GM19372 (cell line): ENCODE data around the gene PLCL2.
"Not testable (repeated sequence)": the region's sequence is repeated elsewhere in the genome, so short reads cannot be mapped to it uniquely, and the experiment has no call there.

Experiments
- ATAC-seq: cut with Tn5 transposase; IDR thresholded peaks from one replicate; pipeline ENCODE4 v1.9.1; 2021; ENCODE audit warnings: mild to moderate bottlenecking, low read depth, moderate library complexity; ENCODE audit not compliant: unreplicated experiment

The PLCL2 gene

DNA sequence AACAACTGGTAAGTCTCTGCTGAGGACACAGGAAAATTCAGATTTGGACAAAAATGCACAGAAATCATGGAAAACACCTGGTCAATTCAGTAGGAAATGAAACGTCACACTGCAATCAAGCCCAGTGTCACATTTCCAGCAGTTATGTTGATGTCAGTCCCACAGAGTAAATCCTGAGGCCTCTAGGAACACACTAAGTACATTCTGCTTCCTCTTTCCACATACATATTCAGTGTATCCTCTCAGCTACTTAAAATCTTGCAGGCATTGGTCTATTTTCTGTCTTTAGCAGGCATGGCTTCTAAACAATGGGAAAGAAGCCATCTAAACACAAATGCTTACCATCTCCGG is 207.8 kb downstream of the PLCL2 start:
- ATAC-seq: no peak

DNA sequence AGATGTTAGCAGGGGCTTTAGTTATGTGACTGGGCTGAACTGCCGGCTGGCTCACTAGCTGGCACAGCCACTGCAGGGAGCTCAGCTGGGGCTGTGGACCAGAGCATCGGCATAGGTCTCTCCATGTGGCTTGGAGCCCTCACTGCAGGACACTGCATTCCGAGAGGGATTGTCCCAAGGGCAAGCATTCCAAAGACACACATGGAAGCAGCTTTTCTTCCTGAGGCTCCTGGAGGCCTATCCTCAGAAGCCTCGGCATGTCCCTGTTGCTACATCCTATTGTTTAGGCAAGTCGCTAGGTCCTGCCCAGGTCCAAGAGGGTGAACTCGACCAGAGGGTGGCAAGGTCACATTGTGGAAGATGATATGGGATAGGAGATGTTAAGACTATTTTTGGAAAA is 209.8 kb downstream of the PLCL2 start:
- ATAC-seq: no peak

GRCh38 chr3:17103579-17103978 is 218.8 kb downstream of the PLCL2 start:
- no peak for ATAC-seq

- not testable (repeated sequence) for ATAC-seq
Measured at GRCh38 chr3:17106801-17107200, 222.0 kb downstream of the PLCL2 start.

DNA sequence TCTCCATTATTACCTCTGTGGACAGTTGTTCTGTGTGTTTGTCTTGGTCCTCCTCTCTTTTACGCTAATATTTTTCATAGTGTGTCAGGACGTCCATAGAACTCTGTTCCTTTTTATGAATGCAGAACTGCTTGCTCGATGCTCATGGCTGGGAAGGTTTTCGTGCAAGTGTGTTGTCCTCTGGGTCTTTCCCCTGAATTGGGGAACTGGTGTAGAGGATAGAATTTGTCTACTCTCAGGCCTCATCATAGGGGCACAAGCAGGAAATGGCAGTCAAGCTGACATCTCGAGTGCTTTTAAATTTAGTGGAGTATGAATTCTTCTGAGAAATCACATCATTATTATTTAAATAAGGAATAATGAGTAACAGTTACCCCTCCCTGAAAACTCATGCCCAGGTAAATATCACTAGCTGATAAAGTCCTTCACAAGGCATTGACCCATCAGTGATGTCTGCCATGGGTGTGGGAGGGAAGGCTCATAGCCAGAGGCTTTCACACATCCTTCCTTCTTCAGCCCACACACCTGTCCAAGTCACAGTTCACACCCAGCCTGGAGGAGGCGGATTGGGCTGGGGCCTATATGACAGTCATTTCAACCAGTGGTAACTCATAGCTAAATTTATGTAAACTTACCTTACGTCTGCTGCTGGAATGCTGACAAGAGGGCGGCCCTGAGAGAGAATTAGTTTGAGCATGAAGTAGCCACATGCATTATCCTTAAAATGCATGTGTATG is 226.1 kb downstream of the PLCL2 start:
- ATAC-seq: peak; percentile 54

DNA sequence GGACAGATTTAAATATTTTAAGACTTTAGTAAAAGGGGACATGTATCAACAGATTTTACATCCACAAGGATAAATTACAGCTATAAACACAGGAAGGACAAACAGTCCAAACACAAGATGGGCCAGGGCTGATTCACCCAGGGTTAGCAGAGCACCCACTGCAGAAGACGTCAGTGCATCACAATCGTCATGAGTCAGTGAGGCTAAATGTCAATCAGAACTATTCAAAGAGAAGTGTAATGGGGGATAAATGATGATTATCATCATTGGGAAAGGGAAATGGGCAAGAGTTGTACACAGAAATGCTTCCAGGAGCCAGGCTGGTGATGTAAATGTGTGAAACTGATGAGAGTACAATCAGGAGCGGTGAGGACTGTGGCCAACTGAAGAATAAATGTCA is 226.8 kb downstream of the PLCL2 start:
- ATAC-seq: no peak

- no peak for ATAC-seq
Measured at GRCh38 chr3:17115186-17115585, 230.4 kb downstream of the PLCL2 start.

DNA sequence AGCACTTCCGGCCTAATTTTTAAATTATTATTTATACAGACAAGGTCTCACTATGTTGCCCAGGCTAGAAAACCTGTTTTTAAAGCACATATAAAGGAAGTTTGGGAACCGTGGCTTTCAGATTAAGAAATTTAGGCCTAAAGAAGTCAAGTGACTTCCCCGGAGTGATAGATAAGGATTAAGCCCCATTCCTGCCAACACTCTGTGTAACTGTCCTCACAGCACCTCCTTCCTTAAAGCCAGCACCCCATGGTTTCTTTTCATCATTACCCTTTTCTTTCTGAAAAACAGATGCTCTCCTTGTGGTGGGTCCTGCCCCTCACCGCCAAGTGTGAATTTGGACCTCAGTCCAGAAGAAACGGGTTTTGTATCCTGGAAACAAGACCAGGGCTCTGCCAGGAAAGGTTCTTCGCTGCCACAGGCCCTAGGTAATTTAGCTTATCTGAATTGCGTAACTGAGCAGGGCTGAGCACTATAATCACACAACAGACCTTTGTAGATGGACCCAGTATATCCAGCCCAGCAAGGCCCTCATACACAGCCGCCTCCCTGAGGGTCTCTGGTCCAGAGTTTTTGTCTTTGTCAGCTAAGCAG is 231.3 kb downstream of the PLCL2 start:
- no peak for ATAC-seq

- no peak for ATAC-seq
Measured at GRCh38 chr3:17118771-17119170, 234.0 kb downstream of the PLCL2 start.

DNA sequence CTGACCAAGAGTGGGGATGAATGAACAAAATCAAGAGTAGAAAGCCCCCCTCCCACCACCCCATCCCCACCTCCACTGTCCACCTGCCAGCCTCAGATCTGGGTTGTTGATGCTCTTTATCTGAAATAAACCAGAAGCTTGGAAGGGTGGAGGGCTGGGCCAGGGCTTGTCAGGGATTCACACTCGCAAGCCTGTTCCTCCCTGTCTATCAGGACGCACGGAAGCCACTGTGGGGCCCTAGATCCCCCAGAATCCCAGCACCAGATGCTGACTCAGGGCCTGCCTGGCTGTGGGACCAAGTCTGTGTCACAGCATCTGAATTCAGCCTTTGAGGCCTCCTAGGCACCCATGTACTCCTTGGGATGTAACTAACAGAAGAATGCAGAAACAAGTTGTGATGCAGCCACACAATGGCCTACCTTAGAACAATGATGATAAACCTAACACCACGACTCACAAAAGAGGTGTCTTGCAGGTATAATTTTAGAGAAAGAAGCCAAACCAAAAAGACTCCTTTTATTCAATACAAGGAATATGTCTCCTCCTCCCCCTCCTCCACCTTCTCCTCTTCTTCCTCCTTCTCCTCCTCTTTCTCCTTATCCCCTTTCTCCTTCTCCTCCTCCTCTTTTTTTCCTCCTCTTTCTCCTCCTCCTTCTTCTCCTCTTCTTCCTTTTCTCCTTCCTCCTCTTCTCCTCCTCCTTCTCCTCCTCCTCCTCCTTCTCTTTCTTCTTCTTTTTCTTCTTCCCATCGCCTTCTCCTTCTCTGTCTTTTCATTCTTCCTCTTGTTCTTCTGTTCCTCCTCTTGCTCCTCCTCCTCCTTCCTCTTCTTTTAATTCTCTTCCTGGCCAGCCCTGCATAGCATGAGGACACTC is 234.7 kb downstream of the PLCL2 start:
- no peak for ATAC-seq

DNA sequence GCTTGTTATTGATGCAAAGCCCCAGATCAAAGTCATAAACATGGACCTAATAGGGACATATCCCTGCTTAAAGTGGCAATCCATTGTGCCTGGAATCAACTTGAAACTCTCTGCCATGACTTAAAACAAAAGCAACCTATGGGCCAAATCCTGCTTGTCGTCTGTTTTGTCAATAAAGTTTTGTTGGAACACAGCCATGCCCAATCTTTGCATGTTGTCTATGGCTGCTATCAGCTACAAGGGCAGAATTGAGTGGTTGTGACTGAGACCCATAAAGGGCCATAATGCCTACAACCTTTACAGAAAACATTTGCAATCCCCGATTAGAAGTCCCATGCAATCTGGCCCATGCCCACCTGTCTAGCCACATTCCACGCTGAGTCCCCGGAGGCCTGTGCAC is 235.4 kb downstream of the PLCL2 start:
- no peak for ATAC-seq

- ATAC-seq: no peak
Measured at GRCh38 chr3:17121336-17121735, 236.6 kb downstream of the PLCL2 start.

- ATAC-seq: no peak
Measured at GRCh38 chr3:17122758-17123157, 238.0 kb downstream of the PLCL2 start.

GRCh38 chr3:17125738-17126442 is 241.1 kb downstream of the PLCL2 start:
- no peak for ATAC-seq

DNA sequence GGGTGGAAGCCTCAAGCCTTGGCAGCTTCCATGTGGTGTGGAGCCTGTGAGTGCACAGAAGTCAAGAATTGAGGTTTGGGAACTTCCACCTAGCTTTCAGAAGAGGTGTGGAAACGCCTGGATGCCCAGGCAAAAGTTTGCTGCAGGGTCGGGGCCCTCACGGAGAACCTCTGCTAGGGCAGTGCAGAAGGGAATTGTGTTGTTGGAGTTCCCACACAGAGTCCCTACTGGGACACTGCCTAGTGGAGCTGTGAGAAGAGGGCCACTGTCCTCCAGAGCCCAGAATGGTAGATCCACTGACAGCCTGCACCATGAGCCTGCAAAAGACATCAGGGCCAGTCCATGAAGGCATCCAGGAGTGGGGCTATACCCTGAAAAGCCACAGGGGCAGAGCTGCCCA is 243.9 kb downstream of the PLCL2 start:
- not testable (repeated sequence) for ATAC-seq

DNA sequence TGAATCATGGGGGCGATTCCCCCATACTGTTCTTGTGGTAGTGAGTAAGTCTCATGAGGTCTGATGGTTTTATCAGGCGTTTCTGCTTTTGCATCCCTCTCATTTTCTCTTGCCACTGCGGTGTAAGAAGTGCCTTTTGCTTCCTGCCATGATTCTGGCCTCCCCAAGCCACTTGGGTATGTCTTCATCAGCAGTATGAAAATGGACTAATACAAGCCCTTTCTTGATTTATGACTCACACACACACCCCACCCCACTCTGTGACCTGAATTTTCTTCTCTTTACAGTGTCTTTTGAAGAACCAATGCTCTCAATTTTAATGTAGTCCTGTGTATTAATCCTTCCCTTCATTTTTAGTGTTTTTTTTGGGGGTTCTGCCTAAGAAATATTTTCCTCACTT is 244.8 kb downstream of the PLCL2 start:
- ATAC-seq: no peak

DNA sequence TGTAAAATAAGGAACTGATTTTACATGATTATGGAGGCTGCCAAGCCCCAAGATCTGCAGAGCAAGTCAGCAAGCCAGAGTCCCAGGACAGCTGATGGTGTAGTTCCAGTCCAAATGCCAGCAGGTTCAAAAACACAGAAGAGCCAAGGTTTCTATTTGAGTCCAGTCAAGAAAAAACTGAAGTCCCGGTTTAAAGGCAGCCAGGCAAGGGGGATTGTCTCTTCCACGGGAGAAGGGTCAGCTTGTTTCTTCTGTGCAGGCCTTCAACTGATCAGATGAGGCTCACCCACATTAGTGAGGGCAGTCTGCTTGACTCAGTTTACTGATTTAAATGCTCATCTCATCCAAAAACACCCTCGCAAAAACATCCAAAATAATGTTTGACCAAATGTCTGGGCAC is 246.2 kb downstream of the PLCL2 start:
- ATAC-seq: no peak

- ATAC-seq: no peak
Measured at GRCh38 chr3:17132286-17133115, 247.7 kb downstream of the PLCL2 start.

DNA sequence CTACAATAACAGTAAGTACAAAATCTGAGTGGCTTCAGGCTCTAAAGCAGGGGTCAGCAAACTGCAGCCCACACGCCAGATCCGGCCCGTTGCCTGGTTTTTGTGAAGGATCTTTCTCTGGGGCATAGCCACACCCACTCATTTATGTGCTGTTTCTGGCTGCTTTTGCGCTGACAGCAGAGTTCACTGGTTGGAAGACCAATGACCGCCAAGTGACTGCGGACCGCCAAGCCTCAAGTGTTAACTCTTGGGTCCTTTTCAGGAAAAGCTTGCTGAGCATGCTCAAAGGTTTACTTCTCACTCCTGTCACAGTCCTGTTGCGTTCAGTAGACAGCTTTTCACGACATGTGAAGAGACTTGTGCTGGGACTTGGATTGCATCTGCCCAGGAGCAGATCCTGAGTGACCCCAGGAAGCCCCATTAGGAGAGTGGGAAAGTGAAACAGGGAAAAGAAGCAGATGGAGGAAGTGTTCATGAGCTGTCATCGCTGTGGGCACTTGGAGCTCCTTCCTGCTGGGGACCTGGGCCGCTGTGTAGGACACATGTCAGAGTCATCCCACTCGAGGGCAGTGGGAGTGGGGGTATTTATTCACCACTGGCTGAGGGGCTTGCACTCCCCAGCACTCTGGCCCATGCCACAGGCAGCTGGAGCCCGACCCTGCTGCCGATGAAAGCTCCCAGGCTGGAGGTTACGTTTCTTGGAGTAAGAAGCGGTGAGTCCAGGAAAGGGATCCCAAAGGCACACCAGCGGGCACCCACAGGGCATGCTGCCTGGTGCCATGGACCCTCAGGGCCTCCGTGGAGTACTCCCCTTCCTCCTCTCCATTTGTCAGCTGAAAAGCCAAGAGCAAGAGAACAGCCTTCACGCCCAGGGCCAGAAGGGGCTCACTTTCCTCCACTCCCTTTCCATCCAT is 249.1 kb downstream of the PLCL2 start:
- no peak for ATAC-seq
